Lung (tissue), 12 donors: ENCODE results near the gene CDKAL1. TPM values are rescaled to one million over a fixed set of nuclear protein-coding genes. Genes with fewer than 3 reads are reported as not detected.
A peak's percentile ranks its signal among the peaks of the same experiment; 100 is the strongest.

Source experiments
- ATAC-seq: fragments of 200-7000 bp; cut with Tn5 transposase; one replicate; pipeline ENCODE4 v1.9.1; 2020; ENCODE audit warnings: moderate number of reproducible peaks; ENCODE audit not compliant: insufficient read depth, low FRiP score
- DNase-seq, 3 donors: peaks; one replicate each; pipeline ENCODE4 v3.0.0-alpha.2; 2013 to 2017
- H3K27ac ChIP-seq, 2 donors: one replicate each; pipeline ENCODE4 v1.5.1; 2013; ENCODE audit warnings: mild to moderate bottlenecking in 2 of 2, moderate library complexity in 2 of 2, control low read depth in 1 of 2, inconsistent platforms in 1 of 2, low read depth in 1 of 2, low read length in 1 of 2
- H3K27me3 ChIP-seq, 3 donors: one replicate each; pipeline ENCODE4 v1.5.1; 2013; ENCODE audit warnings: low read length in 2 of 3; ENCODE audit not compliant: control insufficient read depth in 3 of 3, insufficient read depth in 3 of 3
- H3K36me3 ChIP-seq, 4 donors: one replicate each; pipeline ENCODE4 v1.5.1; 2013; ENCODE audit warnings: low read length in 4 of 4, mild to moderate bottlenecking in 1 of 4, moderate library complexity in 1 of 4; ENCODE audit not compliant: control insufficient read depth in 4 of 4, insufficient read depth in 4 of 4
- H3K4me1 ChIP-seq, 5 donors: one replicate each; pipeline ENCODE4 v1.5.1; 2013; ENCODE audit warnings: low read length in 5 of 5, mild to moderate bottlenecking in 2 of 5, moderate library complexity in 1 of 5; ENCODE audit not compliant: control insufficient read depth in 5 of 5, insufficient read depth in 5 of 5
- H3K4me3 ChIP-seq: one replicate; pipeline ENCODE4 v1.5.1; 2013; ENCODE audit warnings: mild to moderate bottlenecking, control low read depth, moderate library complexity
- H3K9ac ChIP-seq, 2 donors: one replicate each; pipeline ENCODE4 v1.5.1; 2013; ENCODE audit warnings: low read length in 2 of 2, control low read depth in 1 of 2; ENCODE audit not compliant: insufficient read depth in 1 of 2
- H3K9me3 ChIP-seq, 4 donors: one replicate each; pipeline ENCODE4 v1.5.1; 2013; ENCODE audit warnings: low read length in 3 of 4, mild to moderate bottlenecking in 1 of 4, moderate library complexity in 1 of 4; ENCODE audit not compliant: control insufficient read depth in 4 of 4, insufficient read depth in 3 of 4
- CTCF ChIP-seq: IDR thresholded peaks from 2 replicates; pipeline ENCODE4 v1.5.1; 2012; ENCODE audit warnings: mild to moderate bottlenecking; ENCODE audit errors: control extremely low read depth, extremely low read depth
- WGBS, 2 donors: extraction: QIAGEN DNeasy Blood & Tissue Kit; methylation state at CpG; one replicate each; pipeline ENCODE4 v1.1.7; 2013; 5-methylcytosine and 5-hydroxymethylcytosine counted together
- polyA plus RNA-seq, 2 donors: library from polyadenylated mRNA; stranded (reverse); fragments of 200-250 nt; gene quantifications; one replicate each; pipeline ENCODE4 v1.2.1, GENCODE V29; 2013
- total RNA-seq, 2 donors: library from RNA; depleted of rRNA in 1 of 2; stranded (reverse); fragments of >200 nt in 1 of 2; gene quantifications; one replicate each; pipeline ENCODE4 v1.2.1, GENCODE V29; 2014 to 2021
- donor health status: control.
- donor health status: control.
- donor health status: Bipolar disorder and iron deficiency.
- donor health status: healthy.
- donor health status: DM: yes; HTN: yes; CAD: no.

CDKAL1 gene
- total and polyA plus RNA-seq, 4 donors: 4.0 to 39.0 (median 10.0) TPM

GRCh38 chr6:20955751-20956150 is 421.5 kb downstream of the CDKAL1 start:
- WGBS, 2 donors: 83 to 90% methylated on average over 4 of the region's 4 CpGs
- DNase-seq (peak in 1 of 3 donors; percentile 29), ATAC-seq (no peak)
- Histone ChIP-seq H3K36me3 (peaks cover 0 to 9% (median 2%) of the 10 kb centered on the region in 4 donors), H3K9me3 (no peaks in the 10 kb centered on the region), H3K4me3 (no peak overlapping the region), H3K27me3 (no peaks in the 10 kb centered on the region), H3K4me1 (peaks cover 0 to 14% (median 4%) of the 10 kb centered on the region in 5 donors), H3K27ac (no peak overlapping the region), H3K9ac (no peak overlapping the region)
- TF ChIP-seq CTCF: no peak

GRCh38 chr6:20960067-20960466 is 425.8 kb downstream of the CDKAL1 start:
- Histone ChIP-seq H3K9ac (no peak overlapping the region), H3K4me1 (peaks cover 0 to 4% (median 0%) of the 10 kb centered on the region in 5 donors), H3K27ac (no peak overlapping the region), H3K36me3 (peaks cover 0 to 8% (median 2%) of the 10 kb centered on the region in 4 donors), H3K27me3 (no peaks in the 10 kb centered on the region), H3K4me3 (no peak overlapping the region), H3K9me3 (peaks cover 0 to 2% (median 0%) of the 10 kb centered on the region in 4 donors)
- 98 to 99% methylated on average over 5 of the region's 5 CpGs for WGBS, 2 donors
- DNase-seq (no peak), ATAC-seq (no peak)
- TF ChIP-seq CTCF: no peak

- no peak for TF ChIP-seq CTCF
- no peak for ATAC-seq
- no peak for DNase-seq
- Histone ChIP-seq H3K9ac (no peak overlapping the region), H3K36me3 (no peaks in the 10 kb centered on the region), H3K4me3 (no peak overlapping the region), H3K27ac (no peak overlapping the region), H3K9me3 (peaks cover 0 to 7% (median 4%) of the 10 kb centered on the region in 4 donors), H3K27me3 (no peaks in the 10 kb centered on the region), H3K4me1 (no peaks in the 10 kb centered on the region)
- 82 to 86% methylated on average over 2 of the region's 2 CpGs for WGBS, 2 donors
These were observed 431.0 kb downstream of the CDKAL1 start for GRCh38 chr6:20965276-20965675.

GRCh38 chr6:20965915-20966314 is 431.7 kb downstream of the CDKAL1 start:
- no peak overlapping the region for H3K9ac ChIP-seq
- H3K27ac ChIP-seq: no peak overlapping the region
- ATAC-seq (no peak), DNase-seq (no peak)
- no peak for TF ChIP-seq CTCF
- H3K27me3 ChIP-seq: no peaks in the 10 kb centered on the region
- H3K9me3 ChIP-seq: peaks cover 0 to 7% (median 4%) of the 10 kb centered on the region in 4 donors
- H3K4me3 ChIP-seq: no peak overlapping the region
- 86 to 98% methylated on average over 5 of the region's 5 CpGs for WGBS, 2 donors
- H3K4me1 ChIP-seq: no peaks in the 10 kb centered on the region
- H3K36me3 ChIP-seq: no peaks in the 10 kb centered on the region
